Type B pancreatic cell (in vitro differentiated cells): Measurements from ENCODE around the gene TUBB6. TPM values are rescaled to one million over a fixed set of nuclear protein-coding genes. Genes with fewer than 3 reads are reported as not detected.

Experiments
- DNase-seq: peaks from one replicate; pipeline ENCODE4 v3.0.0; 2021; ENCODE audit warnings: mixed read lengths; ENCODE audit not compliant: unreplicated experiment; ENCODE audit errors: extremely low spot score
- H3K27ac Mint-ChIP-seq: 2 replicates; pipeline ENCODE4 v1.8.0; 2021; ENCODE audit warnings: mild to moderate bottlenecking, mixed read lengths
- H3K27me3 Mint-ChIP-seq: 2 replicates; pipeline ENCODE4 v1.8.0; 2021; ENCODE audit warnings: mixed read lengths
- H3K36me3 Mint-ChIP-seq: 2 replicates; pipeline ENCODE4 v1.8.0; 2021; ENCODE audit warnings: mixed read lengths
- H3K4me1 Mint-ChIP-seq: one replicate; pipeline ENCODE4 v1.8.0; 2021; ENCODE audit warnings: mixed read lengths; ENCODE audit not compliant: unreplicated experiment
- H3K4me3 Mint-ChIP-seq: 2 replicates; pipeline ENCODE4 v1.8.0; 2021; ENCODE audit warnings: mild to moderate bottlenecking, mixed read lengths
- H3K9me3 Mint-ChIP-seq: 2 replicates; pipeline ENCODE4 v1.8.0; 2021; ENCODE audit warnings: mixed read lengths
- total RNA-seq: library from RNA; stranded (reverse); gene quantifications from 2 replicates; pipeline ENCODE4 v1.2.1, GENCODE V29; 2021; ENCODE audit warnings: low replicate concordance
- TF ChIP-seq, protein P1 (sequence below): fragments of 200-600 bp; sonication (generic); conservative IDR thresholded peaks from 2 replicates; pipeline ENCODE4 v1.5.0; 2021; ENCODE audit warnings: antibody characterized with exemption, mild to moderate bottlenecking

The TUBB6 gene
- total RNA-seq, 1 donor from 2014 or later, result 83.8 TPM

DNA sequence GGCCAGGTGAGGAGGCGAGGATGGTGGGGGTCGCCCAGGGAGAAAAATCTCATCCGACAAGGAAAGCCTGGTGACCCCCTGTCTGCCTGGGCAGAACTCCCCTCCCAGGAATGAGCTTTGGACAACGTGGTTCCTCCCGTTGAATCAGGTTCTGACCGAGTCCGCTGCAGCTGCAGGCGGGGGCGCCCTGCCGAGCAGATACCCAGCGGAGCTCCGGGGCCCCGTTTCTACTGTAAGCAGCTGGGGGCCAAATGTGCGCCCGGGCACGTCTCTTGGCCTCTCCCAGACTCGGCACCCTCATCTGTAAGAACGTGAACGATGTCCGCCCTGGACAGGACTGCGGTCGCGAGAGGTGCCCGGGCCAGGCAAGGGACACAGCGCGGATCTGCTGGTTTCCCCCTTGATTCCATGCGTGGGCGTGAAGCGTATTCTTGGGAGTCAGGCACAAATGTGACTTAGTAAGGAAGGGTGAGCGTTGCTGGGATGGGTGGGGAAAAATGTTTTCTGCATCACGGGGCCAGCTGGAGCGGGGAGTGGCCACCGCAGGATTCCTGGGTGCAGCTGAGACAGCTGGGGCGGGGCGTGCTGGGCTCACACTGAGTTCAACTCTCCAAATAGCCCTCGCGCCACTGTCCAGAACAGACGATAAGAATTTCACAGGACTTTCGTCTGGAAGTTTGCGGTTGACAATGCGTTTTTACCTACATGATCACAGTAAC, 20.2 kb upstream of the TUBB6 start:
- no peak for DNase-seq
- no peaks in the 10 kb centered on the region for H3K36me3 Mint-ChIP-seq
- H3K4me3 Mint-ChIP-seq, result peak overlapping the region; percentile 88
- H3K27me3 Mint-ChIP-seq, result peaks cover 42% of the 10 kb centered on the region
- peaks cover 16% of the 10 kb centered on the region for H3K4me1 Mint-ChIP-seq
- TF ChIP-seq, protein P1, sequence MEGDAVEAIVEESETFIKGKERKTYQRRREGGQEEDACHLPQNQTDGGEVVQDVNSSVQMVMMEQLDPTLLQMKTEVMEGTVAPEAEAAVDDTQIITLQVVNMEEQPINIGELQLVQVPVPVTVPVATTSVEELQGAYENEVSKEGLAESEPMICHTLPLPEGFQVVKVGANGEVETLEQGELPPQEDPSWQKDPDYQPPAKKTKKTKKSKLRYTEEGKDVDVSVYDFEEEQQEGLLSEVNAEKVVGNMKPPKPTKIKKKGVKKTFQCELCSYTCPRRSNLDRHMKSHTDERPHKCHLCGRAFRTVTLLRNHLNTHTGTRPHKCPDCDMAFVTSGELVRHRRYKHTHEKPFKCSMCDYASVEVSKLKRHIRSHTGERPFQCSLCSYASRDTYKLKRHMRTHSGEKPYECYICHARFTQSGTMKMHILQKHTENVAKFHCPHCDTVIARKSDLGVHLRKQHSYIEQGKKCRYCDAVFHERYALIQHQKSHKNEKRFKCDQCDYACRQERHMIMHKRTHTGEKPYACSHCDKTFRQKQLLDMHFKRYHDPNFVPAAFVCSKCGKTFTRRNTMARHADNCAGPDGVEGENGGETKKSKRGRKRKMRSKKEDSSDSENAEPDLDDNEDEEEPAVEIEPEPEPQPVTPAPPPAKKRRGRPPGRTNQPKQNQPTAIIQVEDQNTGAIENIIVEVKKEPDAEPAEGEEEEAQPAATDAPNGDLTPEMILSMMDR, result no peak
- H3K9me3 Mint-ChIP-seq, result no peaks in the 10 kb centered on the region
- peak overlapping the region; percentile 94 for H3K27ac Mint-ChIP-seq

- Mint-ChIP-seq H3K4me3 (peak overlapping the region; percentile 88), H3K27ac (peak overlapping the region; percentile 94), H3K4me1 (peaks cover 16% of the 10 kb centered on the region), H3K27me3 (peaks cover 38% of the 10 kb centered on the region), H3K36me3 (no peaks in the 10 kb centered on the region), H3K9me3 (no peaks in the 10 kb centered on the region)
- no peak for DNase-seq
- TF ChIP-seq, protein P1, result no peak
These were observed 19.7 kb upstream of the TUBB6 start for GRCh38 chr18:12288403-12288755.

DNA sequence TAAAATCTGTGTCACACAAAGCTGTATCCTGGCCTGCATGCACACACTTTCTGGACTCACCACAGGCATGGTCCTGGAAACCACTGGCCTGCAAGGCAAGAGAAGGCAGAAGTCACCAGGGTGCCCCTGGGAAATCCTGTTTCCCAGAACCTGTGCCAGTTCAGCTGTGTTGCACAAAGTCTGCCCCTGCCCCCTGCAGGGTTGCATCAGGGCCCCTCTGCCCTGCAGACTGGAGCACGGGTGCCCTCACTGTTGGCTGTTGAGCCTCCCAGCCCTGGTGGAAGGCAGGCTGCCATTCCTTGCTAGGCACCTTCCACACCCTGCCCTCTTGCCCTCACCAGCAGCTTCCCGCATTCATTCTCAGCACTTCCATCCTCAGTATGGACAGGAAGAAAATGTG, 18.0 kb upstream of the TUBB6 start:
- Mint-ChIP-seq H3K27ac (no peak overlapping the region), H3K9me3 (no peaks in the 10 kb centered on the region), H3K4me3 (no peak overlapping the region), H3K27me3 (peaks cover 35% of the 10 kb centered on the region), H3K4me1 (peaks cover 16% of the 10 kb centered on the region), H3K36me3 (no peaks in the 10 kb centered on the region)
- no peak for DNase-seq
- TF ChIP-seq, protein P1, result no peak

DNA sequence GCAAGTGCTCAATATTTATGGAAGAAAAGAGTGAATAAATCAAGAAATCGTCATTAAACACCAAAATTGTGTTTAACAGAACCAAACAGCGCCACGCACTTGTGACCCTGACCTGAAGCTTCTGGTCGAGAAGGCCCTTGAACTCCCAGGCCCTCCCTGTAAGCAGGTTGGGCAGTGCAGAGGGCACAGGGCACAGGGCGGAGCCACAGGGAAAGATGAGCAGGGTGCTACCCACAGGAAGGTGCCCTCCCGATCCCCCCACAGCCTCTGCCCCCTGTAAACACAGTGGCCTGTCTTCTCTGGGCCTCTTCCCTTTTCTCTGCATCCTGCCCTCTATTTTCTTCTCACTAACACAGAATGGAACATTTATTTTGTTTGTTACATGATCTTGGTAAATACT, 16.9 kb upstream of the TUBB6 start:
- Mint-ChIP-seq H3K4me3 (no peak overlapping the region), H3K9me3 (no peaks in the 10 kb centered on the region), H3K4me1 (peaks cover 16% of the 10 kb centered on the region), H3K27me3 (peaks cover 34% of the 10 kb centered on the region), H3K36me3 (no peaks in the 10 kb centered on the region), H3K27ac (no peak overlapping the region)
- TF ChIP-seq, protein P1, result no peak
- no peak for DNase-seq

DNA sequence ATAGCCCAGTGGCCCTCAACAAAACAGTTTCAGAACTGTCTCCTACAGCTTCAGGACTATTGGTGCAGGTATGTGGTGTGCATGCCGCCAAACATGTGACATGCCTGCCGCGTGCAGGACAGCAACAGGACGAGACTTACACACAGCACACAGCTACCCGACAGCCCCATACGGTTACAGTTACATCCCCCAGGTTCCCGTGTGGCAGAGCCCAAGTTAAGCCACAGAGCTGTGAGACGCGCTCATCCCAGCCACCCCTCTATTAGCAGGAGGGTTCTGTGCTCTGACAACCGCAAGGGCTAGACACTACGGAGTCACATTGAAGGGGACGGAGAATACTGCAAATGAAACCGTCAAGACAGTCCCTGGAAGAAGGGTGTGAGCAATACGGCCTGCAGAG, 16.4 kb upstream of the TUBB6 start:
- Mint-ChIP-seq H3K27me3 (peaks cover 31% of the 10 kb centered on the region), H3K4me3 (no peak overlapping the region), H3K9me3 (no peaks in the 10 kb centered on the region), H3K4me1 (peaks cover 16% of the 10 kb centered on the region), H3K27ac (no peak overlapping the region), H3K36me3 (no peaks in the 10 kb centered on the region)
- TF ChIP-seq, protein P1, result no peak
- DNase-seq, result no peak
